Stimulated activated naive CD8-positive, alpha-beta T cell treated with anti-CD3 and anti-CD28 coated beads, Interleukin-15, Interleukin-2, amounts not matched to agents 100 ng/mL and 50 ng/mL, for 24 hours (primary cell): ENCODE data around the gene WFDC11.
"Not testable (repeated sequence)": the region's sequence is repeated elsewhere in the genome, so short reads cannot be mapped to it uniquely, and the experiment has no call there.

Experiments
- H3K27ac Mint-ChIP-seq: one replicate; pipeline ENCODE4 v1.8.0; 2021; ENCODE audit warnings: mild to moderate bottlenecking, mixed read lengths
- H3K27me3 Mint-ChIP-seq: one replicate; pipeline ENCODE4 v1.8.0; 2021; ENCODE audit warnings: mixed read lengths
- H3K36me3 Mint-ChIP-seq: one replicate; pipeline ENCODE4 v1.8.0; 2021; ENCODE audit warnings: low read depth, mixed read lengths
- H3K4me1 Mint-ChIP-seq: one replicate; pipeline ENCODE4 v1.8.0; 2021; ENCODE audit warnings: low read depth, mixed read lengths
- H3K4me3 Mint-ChIP-seq: one replicate; pipeline ENCODE4 v1.8.0; 2021; ENCODE audit warnings: mild to moderate bottlenecking, mixed read lengths
- H3K9me3 Mint-ChIP-seq: one replicate; pipeline ENCODE4 v1.8.0; 2021; ENCODE audit warnings: mixed read lengths

Gene WFDC11

DNA sequence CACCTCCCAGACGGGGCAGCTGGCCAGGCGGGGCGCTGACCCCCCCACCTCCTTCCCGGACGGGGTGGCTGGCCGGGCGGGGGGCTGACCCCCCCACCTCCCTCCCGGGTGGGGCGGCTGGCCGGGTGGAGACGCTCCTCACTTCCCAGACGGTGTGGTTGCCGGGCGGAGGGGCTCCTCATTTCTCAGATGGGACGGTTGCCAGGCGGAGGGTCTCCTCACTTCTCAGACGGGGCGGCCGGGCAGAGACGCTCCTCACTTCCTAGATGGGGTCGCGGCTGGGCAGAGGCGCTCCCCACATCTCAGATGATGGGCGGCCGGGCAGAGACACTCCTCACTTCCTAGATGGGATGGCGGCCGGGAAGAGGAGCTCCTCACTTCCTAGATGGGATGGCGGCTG is 24.2 kb downstream of the WFDC11 start:
- H3K36me3 Mint-ChIP-seq, H3K27ac Mint-ChIP-seq, H3K27me3 Mint-ChIP-seq, H3K4me1 Mint-ChIP-seq, H3K9me3 Mint-ChIP-seq, H3K4me3 Mint-ChIP-seq: not testable (repeated sequence)

- not testable (repeated sequence) for H3K4me3 Mint-ChIP-seq, H3K9me3 Mint-ChIP-seq, H3K4me1 Mint-ChIP-seq, H3K27ac Mint-ChIP-seq, H3K36me3 Mint-ChIP-seq
- H3K27me3 Mint-ChIP-seq: peaks cover 28% of the 10 kb centered on the region
Observed at GRCh38 chr20:45641076-45641475, 29.0 kb downstream of the WFDC11 start.

GRCh38 chr20:45639687-45640086 is 30.4 kb downstream of the WFDC11 start:
- Mint-ChIP-seq H3K4me1 (no peaks in the 10 kb centered on the region), H3K9me3 (no peaks in the 10 kb centered on the region), H3K27ac (no peak overlapping the region), H3K4me3 (no peak overlapping the region), H3K36me3 (no peaks in the 10 kb centered on the region), H3K27me3 (peaks cover 28% of the 10 kb centered on the region)

DNA sequence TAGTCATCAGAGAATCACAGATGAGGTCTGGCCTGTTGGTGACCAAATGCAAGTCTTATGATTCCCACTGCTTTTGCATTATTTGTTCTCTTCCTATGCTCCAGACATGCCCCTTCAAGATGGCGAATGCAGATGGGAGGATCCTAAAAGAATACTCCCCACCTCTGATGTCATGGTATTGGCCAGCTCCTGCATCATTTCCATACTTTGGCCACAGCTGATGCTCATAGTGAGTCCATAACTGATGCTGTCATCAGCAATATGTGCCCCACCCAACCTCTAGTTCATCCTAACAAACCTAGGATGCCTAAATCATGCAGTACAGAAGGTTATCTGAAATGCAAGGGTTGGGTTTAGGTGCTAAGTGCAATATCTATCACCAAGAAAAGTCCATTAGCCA is 33.5 kb downstream of the WFDC11 start:
- Mint-ChIP-seq H3K36me3 (no peaks in the 10 kb centered on the region), H3K27ac (no peak overlapping the region), H3K27me3 (peaks cover 37% of the 10 kb centered on the region), H3K4me3 (no peak overlapping the region), H3K9me3 (no peaks in the 10 kb centered on the region), H3K4me1 (no peaks in the 10 kb centered on the region)

DNA sequence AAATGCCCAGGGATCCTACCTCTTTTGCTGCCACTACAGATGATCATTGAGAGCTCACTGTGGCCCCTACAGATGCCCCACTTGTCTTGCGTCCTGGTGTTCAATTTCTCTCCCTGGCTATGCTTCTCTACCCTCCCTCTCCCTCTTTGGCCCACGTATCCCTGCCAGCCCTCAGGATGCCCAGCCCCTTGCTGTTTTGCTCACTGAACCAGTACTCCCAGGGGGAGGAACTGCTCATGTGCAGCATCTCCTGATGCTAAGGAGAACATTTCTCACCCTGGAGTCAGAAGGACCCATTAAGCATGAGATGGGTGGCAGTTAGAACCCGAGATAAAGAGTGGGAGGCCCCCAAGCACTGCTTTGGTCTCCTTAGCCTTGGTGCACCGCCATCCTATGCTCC is 38.9 kb downstream of the WFDC11 start, which contains the start of gene WFDC9:
Gene WFDC9, minus strand, starts transcription at position 101 of the 400 bp plus-strand sequence. CDS start 21,103 bp downstream, outside the sequence.
- H3K36me3 Mint-ChIP-seq: no peaks in the 10 kb centered on the region
- no peaks in the 10 kb centered on the region for H3K9me3 Mint-ChIP-seq
- peaks cover 41% of the 10 kb centered on the region for H3K27me3 Mint-ChIP-seq
- H3K4me3 Mint-ChIP-seq: no peak within 1 kb of the TSS
- H3K4me1 Mint-ChIP-seq: peaks cover 4% of the 10 kb centered on the region
- no peak within 1 kb of the TSS for H3K27ac Mint-ChIP-seq

GRCh38 chr20:45630371-45630770 is 39.7 kb downstream of the WFDC11 start:
- Mint-ChIP-seq H3K27ac (no peak overlapping the region), H3K27me3 (peaks cover 44% of the 10 kb centered on the region), H3K9me3 (no peaks in the 10 kb centered on the region), H3K4me3 (no peak overlapping the region), H3K4me1 (peaks cover 4% of the 10 kb centered on the region), H3K36me3 (no peaks in the 10 kb centered on the region)

DNA sequence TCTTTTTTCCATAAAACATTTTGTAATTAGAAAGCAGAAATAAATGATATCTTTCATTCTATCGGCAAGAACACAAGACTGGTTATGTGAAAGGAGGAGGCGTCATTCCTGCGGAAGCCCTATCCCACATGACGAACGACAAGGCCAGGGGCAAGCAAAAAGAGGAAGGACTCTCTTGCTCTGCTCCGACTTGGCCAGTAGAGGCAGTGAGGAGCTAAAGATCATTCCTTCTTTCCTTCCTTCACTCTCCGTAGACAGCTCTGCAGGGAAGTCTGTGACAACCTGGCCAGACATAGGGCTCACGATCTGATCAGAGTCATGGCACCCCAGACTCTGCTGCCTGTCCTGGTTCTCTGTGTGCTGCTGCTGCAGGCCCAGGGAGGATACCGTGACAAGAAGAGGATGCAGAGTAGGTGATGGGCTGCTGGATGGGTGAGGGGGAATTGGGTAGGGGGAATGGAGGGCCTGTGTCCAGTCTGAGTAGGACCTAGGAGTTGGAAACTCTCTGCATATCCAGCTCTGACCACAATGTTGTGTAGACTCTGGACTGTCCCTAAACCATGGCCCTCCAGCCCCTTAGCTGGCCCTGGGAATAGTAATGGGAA is 40.4 kb downstream of the WFDC11 start, which contains the start of gene WFDC10A:
Gene WFDC10A, plus strand, starts transcription at position 244 of the 605 bp plus-strand sequence. Its CDS starts 75 bp downstream, at position 319.
- Mint-ChIP-seq H3K4me1 (peaks cover 4% of the 10 kb centered on the region), H3K9me3 (no peaks in the 10 kb centered on the region), H3K36me3 (no peaks in the 10 kb centered on the region), H3K27ac (no peak within 1 kb of the TSS), H3K4me3 (no peak within 1 kb of the TSS), H3K27me3 (peaks cover 51% of the 10 kb centered on the region)

DNA sequence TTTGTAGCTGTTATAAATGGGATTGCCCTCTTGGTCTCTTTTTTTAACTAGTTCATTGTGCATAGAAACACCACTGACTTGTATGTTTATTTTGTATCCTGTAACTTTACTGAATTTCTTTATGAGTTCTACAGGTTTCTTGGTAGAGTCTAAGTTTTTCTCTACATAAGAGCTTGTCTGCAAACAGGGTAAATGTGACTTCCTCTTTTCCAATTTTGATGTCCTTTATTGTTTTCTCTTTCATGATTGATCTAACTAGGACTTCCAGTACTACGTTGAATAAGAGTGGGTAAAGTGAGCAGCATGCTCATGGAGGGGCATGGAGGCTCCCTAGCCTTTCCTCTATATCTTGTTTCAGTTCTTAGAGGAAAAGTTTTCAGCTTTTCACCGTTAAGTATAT is 43.5 kb downstream of the WFDC11 start:
- H3K27me3 Mint-ChIP-seq: peaks cover 50% of the 10 kb centered on the region
- no peak overlapping the region for H3K4me3 Mint-ChIP-seq
- no peaks in the 10 kb centered on the region for H3K9me3 Mint-ChIP-seq
- H3K36me3 Mint-ChIP-seq: no peaks in the 10 kb centered on the region
- peaks cover 4% of the 10 kb centered on the region for H3K4me1 Mint-ChIP-seq
- no peak overlapping the region for H3K27ac Mint-ChIP-seq

DNA sequence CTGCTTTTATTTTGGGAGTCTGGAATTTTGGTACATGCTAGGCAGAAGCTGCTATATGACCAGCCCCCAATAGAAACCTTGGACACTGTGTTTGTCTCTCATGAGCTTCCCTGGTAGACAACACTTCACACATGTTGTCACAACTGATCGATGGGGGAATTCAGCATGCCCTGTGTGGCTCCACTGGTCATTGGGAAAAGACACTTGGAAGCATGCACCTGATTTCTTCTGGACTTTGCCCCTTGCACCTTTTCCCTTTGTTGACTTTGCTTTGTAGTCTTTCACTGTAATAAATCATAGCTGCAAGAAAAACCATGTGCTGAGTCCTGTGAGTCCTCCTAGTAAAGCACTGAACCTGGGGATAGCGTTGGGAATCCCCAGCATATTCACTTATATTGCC is 48.4 kb downstream of the WFDC11 start:
- no peaks in the 10 kb centered on the region for H3K4me1 Mint-ChIP-seq
- H3K36me3 Mint-ChIP-seq: no peaks in the 10 kb centered on the region
- no peaks in the 10 kb centered on the region for H3K9me3 Mint-ChIP-seq
- H3K27ac Mint-ChIP-seq: no peak overlapping the region
- no peak overlapping the region for H3K4me3 Mint-ChIP-seq
- peaks cover 33% of the 10 kb centered on the region for H3K27me3 Mint-ChIP-seq

DNA sequence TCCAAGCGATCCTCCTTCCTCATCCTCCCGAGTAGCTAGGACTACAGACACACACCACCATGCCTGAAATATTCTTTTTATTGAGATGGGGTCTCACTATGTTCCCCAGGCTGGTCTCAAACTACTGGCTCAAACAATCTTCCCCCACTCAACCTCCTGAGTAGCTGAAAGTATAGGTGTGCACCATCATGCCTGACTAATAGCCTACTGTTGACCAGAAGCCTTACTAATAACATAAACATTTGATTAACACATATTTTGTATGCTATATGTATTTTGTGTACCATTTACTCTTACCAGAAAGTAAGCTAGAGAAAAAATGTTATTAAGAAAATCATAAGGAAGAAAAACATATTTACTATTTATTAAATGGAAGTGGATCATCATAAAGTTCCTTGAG is 52.4 kb downstream of the WFDC11 start:
- Mint-ChIP-seq H3K9me3 (no peaks in the 10 kb centered on the region), H3K4me1 (no peaks in the 10 kb centered on the region), H3K4me3 (no peak overlapping the region), H3K36me3 (no peaks in the 10 kb centered on the region), H3K27ac (no peak overlapping the region), H3K27me3 (peaks cover 23% of the 10 kb centered on the region)

DNA sequence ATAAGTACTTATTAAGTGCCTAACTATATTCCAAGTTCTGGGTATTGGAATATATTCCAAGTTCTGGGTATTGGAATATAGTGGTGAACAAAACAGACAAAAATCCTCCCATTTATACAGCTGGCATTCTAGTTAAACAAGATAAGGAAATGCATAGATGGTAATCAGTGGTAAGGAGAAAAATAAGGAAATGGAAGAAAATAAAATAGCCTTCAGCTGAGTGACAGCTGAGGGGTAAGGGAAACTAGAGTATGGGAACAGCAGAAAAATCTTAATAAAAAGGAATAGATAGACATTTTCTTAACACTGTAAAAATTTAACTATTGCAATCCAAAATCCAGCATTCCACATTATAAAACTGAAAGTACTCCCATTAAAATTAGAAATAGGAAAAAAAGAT is 57.7 kb downstream of the WFDC11 start:
- Mint-ChIP-seq H3K4me1 (peaks cover 29% of the 10 kb centered on the region), H3K4me3 (no peak overlapping the region), H3K27me3 (peaks cover 35% of the 10 kb centered on the region), H3K36me3 (peaks cover under 1% of the 10 kb centered on the region), H3K9me3 (peaks cover 5% of the 10 kb centered on the region), H3K27ac (no peak overlapping the region)

GRCh38 chr20:45611054-45611453 is 59.0 kb downstream of the WFDC11 start:
- peaks cover 41% of the 10 kb centered on the region for H3K27me3 Mint-ChIP-seq
- peak overlapping the region; percentile 12 for H3K27ac Mint-ChIP-seq
- peaks cover 5% of the 10 kb centered on the region for H3K36me3 Mint-ChIP-seq
- peaks cover 29% of the 10 kb centered on the region for H3K4me1 Mint-ChIP-seq
- H3K9me3 Mint-ChIP-seq: peaks cover 11% of the 10 kb centered on the region
- peak overlapping the region; percentile 5 for H3K4me3 Mint-ChIP-seq

DNA sequence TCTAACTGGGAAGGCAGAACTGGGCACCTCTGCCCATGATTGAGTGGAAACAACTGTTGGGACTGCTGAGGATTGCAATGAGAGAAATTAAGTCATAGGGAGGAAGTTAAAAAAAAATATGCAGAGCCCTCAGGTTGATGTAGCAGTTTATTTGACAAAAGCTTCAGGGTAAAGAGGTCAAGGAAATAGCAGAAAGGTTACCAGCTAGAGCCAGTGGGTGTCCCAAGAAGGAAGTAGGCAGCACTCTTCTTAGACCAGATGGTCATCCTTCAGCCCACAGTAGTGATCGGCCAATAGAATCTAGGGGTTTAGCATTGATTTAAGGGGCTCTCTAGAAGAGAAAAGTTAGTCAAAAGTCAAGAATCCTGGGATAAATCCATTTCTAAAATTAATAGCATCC is 62.2 kb downstream of the WFDC11 start:
- no peak overlapping the region for H3K27ac Mint-ChIP-seq
- H3K4me1 Mint-ChIP-seq: peaks cover 29% of the 10 kb centered on the region
- peaks cover 14% of the 10 kb centered on the region for H3K9me3 Mint-ChIP-seq
- H3K27me3 Mint-ChIP-seq: peaks cover 47% of the 10 kb centered on the region
- H3K4me3 Mint-ChIP-seq: no peak overlapping the region
- H3K36me3 Mint-ChIP-seq: peaks cover 5% of the 10 kb centered on the region
